22Rv1 (cell line): ENCODE data around the gene TRIO.
"Not testable (repeated sequence)": the region's sequence is repeated elsewhere in the genome, so short reads cannot be mapped to it uniquely, and the experiment has no call there.

Source experiments
- H3K27ac ChIP-seq: fragments of 450-650 bp; 2 replicates; pipeline ENCODE4 v1.5.1; 2017
- ZFX ChIP-seq: fragments of 450-650 bp; IDR thresholded peaks from 2 replicates; pipeline ENCODE4 v1.6.1; 2017; ENCODE audit warnings: antibody characterized with exemption, borderline replicate concordance
- TF ChIP-seq, protein P1 (sequence below): fragments of 450-650 bp; IDR thresholded peaks from 2 replicates; pipeline ENCODE4 v1.5.1; 2017; ENCODE audit warnings: mild to moderate bottlenecking

TRIO gene

DNA sequence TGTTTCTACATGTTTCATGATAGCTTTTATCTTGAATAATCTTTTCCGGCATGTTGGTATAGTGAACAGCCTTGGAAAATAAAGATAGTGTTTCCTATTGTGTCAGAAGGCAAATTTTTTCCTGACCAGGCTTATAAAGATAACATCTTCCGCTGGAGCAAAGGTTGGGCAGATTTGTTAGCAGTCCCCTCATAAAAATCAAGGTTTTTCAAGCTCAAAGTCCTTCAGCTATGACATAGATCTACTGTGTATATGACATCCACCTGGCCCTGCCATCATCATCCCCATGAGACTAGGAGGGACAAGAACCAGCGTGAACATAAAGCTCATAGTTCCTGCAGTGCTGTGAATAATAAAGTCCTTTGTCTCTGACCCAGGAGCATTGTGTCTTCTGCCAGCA, 408.1 kb downstream of the TRIO start:
- TF ChIP-seq ZFX = no peak
- TF ChIP-seq, protein P1, sequence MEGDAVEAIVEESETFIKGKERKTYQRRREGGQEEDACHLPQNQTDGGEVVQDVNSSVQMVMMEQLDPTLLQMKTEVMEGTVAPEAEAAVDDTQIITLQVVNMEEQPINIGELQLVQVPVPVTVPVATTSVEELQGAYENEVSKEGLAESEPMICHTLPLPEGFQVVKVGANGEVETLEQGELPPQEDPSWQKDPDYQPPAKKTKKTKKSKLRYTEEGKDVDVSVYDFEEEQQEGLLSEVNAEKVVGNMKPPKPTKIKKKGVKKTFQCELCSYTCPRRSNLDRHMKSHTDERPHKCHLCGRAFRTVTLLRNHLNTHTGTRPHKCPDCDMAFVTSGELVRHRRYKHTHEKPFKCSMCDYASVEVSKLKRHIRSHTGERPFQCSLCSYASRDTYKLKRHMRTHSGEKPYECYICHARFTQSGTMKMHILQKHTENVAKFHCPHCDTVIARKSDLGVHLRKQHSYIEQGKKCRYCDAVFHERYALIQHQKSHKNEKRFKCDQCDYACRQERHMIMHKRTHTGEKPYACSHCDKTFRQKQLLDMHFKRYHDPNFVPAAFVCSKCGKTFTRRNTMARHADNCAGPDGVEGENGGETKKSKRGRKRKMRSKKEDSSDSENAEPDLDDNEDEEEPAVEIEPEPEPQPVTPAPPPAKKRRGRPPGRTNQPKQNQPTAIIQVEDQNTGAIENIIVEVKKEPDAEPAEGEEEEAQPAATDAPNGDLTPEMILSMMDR = no peak
- no peak overlapping the region for H3K27ac ChIP-seq

DNA sequence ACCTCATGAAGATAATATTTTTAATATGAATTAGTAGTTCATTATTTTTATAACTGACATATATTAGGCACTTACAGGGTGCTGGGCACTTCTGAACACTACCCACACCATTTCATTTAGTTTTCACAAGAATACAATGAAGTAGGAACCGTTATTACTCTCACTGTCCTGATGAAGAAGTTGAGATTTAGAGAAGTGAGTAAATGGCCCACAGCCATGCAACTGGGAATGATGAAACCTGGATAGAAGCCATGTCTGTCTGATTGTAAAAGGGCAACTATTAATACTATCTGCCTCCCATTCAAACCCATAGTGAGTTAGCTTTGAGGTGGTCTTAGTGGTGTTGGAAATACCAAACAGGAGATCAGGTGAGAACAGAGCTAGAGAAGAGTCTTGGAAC, 408.9 kb downstream of the TRIO start:
- H3K27ac ChIP-seq = no peak overlapping the region
- TF ChIP-seq ZFX = no peak
- TF ChIP-seq, protein P1 = no peak

DNA sequence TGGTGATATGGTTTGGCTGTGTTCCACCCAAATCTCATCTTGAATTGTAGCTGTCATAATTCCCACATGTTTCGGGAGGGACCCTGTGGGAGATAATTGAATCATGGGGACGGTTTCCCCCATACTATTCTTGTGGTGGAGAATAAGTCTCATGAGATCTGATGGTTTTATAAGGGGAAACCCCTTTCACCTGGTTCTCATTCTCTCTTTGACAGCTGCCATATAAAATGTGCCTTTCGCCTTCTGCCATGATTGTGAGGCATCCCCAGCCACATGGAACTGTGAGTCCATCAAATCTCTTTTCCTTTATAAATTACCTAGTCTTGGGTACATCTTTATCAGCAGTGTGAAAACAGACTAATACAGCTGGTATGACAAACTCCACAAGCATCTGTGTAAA, 411.1 kb downstream of the TRIO start:
- not testable (repeated sequence) for H3K27ac ChIP-seq

DNA sequence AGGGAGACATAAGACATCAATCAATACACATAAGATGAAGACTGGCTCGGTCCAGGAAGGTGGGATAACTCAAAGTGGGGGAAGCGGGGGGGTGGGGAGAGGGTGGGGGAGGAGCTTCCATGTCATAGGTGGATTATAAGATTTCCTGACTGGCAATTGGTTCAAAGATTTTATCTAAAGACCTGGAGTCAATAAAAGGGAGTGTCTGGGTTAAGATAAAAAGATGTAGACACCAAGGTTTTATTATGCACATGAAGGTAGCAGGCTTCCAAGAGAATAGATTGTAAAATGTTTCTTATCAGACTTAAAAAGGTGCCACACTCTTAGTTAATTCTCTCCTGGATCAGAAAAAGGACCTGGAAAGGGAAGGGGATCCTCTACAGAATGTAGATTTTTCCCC, 412.9 kb downstream of the TRIO start:
- no peak overlapping the region for H3K27ac ChIP-seq
- TF ChIP-seq, protein P1 = no peak
- TF ChIP-seq ZFX = no peak

DNA sequence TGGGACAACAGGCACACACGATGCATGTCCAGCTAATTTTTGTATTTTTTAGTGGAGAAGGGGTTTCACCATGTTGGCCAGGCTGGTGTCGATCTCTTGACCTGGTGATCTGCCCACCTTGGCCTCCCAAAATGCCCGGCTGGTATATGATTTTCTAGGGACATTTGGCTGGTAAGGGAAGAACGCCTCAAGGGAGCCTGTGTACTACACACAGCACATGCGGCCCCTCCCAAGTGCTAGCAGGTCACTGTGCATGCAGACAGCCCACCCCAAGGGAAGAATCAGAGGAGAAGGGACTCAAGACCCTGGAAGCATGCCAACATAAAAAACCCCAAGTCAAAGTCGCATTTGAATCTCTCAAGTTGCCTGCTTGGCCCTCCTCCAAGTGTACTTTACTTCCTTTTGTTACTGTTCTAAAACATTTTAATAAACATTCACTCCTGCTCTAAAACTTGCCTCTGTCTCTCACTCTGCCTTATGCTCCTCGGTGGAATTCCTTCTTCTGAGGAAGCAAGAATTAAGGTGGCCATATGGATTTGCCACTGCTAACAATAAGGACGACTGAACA, 414.1 kb downstream of the TRIO start:
- H3K27ac ChIP-seq = no peak overlapping the region
- TF ChIP-seq ZFX = no peak
- TF ChIP-seq, protein P1 = no peak

DNA sequence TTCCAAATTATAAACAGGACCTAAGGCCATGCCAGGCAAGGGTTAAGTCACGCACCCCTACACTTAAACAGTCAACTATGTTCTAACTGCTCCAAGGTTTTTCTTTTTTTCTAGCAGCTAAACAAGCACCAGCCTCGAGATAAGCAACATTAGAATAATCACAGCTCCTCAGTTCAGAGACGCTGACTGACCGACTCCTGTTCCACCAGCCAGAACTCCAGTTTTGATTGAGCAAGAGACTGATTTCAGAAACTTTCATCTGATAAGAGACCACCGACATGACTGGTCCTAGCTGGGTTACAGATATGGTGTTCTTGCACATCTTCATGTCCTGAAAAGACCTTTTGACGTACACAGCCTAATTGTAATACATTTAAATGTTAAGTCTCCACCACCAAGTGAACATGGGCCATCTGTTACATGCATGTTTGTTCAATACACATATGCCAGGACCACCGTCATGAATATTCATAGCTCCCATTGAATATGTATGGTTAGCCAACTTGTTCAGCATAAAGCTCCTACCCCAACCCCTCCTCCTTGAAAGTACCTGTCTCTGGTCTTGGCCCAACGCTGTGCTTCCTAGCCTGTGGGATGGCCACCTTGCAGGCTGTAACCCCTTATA, 414.8 kb downstream of the TRIO start:
- H3K27ac ChIP-seq = no peak overlapping the region
- no peak for TF ChIP-seq ZFX
- TF ChIP-seq, protein P1 = no peak
